ENCODE measurements around the gene CPM. TPM values are rescaled to one million over a fixed set of nuclear protein-coding genes. Genes with fewer than 3 reads are reported as not detected.

The CPM gene
- total and polyA plus RNA-seq, 10 donors: 3.5 to 189 (median 52.5) TPM

Small RNA genes within 50 kb of the gene (small RNA-seq; reads per million reads assigned to genes)
- gene AC025423.5 (0 reads per million in 4 donors), gene RNU7-4P (0 reads per million in 4 donors)

Other genes with a start within 250 kb of the CPM start
- 10 to 100 TPM; 41.1 to 61.4 (median 53.4) TPM for gene NUP107, start 246.2 kb downstream of the CPM start, total RNA-seq
- 10 to 100 TPM; 19.7 to 26.7 (median 20.3) TPM for gene NUP107, start 246.2 kb downstream of the CPM start, polyA plus RNA-seq
- 10 to 100 TPM in 3 of 7 donors, 1 to 10 TPM in 4; 4.8 to 16.1 (median 7.8) TPM for gene SLC35E3, start 187.0 kb downstream of the CPM start, total RNA-seq
- 1 to 10 TPM; 4.8 to 5.7 (median 5.1) TPM for gene SLC35E3, start 187.0 kb downstream of the CPM start, polyA plus RNA-seq
- gene MDM2, start 125.0 kb downstream of the CPM start, total RNA-seq: 100 to 1,000 TPM in 5 of 7 donors, 10 to 100 TPM in 2; 98.9 to 248 (median 125) TPM
- 10 to 100 TPM; 41.5 to 77.4 (median 52.7) TPM for gene MDM2, start 125.0 kb downstream of the CPM start, polyA plus RNA-seq